Common myeloid progenitor, CD34-positive (primary cell): Measurements from ENCODE around the gene B3GLCT.
"Not testable (repeated sequence)": the region's sequence is repeated elsewhere in the genome, so short reads cannot be mapped to it uniquely, and the experiment has no call there.

Experiments
- CTCF ChIA-PET: fragments of 350-600 bp; sonication (Branson Sonifier 250); formaldehyde crosslinking; loops from one replicate; lab custom pipeline; 2021; ENCODE audit warnings: antibody characterized with exemption; lab: Charles Lee
- POLR2A ChIA-PET: fragments of 350-600 bp; sonication (Branson Sonifier 250); formaldehyde crosslinking; loops from one replicate; lab custom pipeline; 2021; ENCODE audit warnings: antibody characterized with exemption; lab: Charles Lee
- DNase-seq, 3 donors: peaks; one replicate each; pipeline versions ENCODE4 v3.0.0 to v3.0.0-alpha.2; 2013
- H3K27ac ChIP-seq, 2 experiments: 1 replicate in 1 of 2; 2 replicates in 1 of 2; pipeline ENCODE4 v1.7.0; 2013; ENCODE audit warnings: inconsistent platforms in 2 of 2, low read length in 2 of 2, mild to moderate bottlenecking in 2 of 2, low read depth in 1 of 2, moderate library complexity in 1 of 2; ENCODE audit not compliant: severe bottlenecking in 2 of 2, insufficient read depth in 1 of 2, poor library complexity in 1 of 2
- H3K27me3 ChIP-seq, 5 experiments: replicated peaks in 2 of 5; 1 replicate in 3 of 5; 2 replicates in 2 of 5; pipeline versions ENCODE4 v1.6.1 to v1.7.0; 2013; ENCODE audit warnings: low read length in 4 of 5, mild to moderate bottlenecking in 2 of 5, moderate library complexity in 2 of 5, inconsistent platforms in 1 of 5; ENCODE audit not compliant: insufficient read depth in 5 of 5, control insufficient read depth in 4 of 5
- H3K36me3 ChIP-seq, 4 experiments: 1 replicate in 2 of 4; 2 replicates in 2 of 4; pipeline versions ENCODE4 v1.6.1 to v1.7.0; 2013; ENCODE audit warnings: low read length in 3 of 4, control low read depth in 1 of 4, mild to moderate bottlenecking in 1 of 4; ENCODE audit not compliant: control insufficient read depth in 4 of 4, insufficient read depth in 4 of 4
- H3K4me1 ChIP-seq, 4 experiments: 1 replicate in 3 of 4; 2 replicates in 1 of 4; pipeline versions ENCODE4 v1.6.1 to v1.7.1; 2013; ENCODE audit warnings: low read length in 3 of 4, mild to moderate bottlenecking in 3 of 4, control low read depth in 1 of 4, inconsistent platforms in 1 of 4, moderate library complexity in 1 of 4; ENCODE audit not compliant: control insufficient read depth in 4 of 4, insufficient read depth in 4 of 4; ENCODE audit errors: control extremely low read depth in 1 of 4
- H3K4me3 ChIP-seq, 7 experiments: 1 replicate in 4 of 7; 2 replicates in 3 of 7; pipeline versions ENCODE4 v1.5.1 to v1.7.0; 2013; ENCODE audit warnings: mild to moderate bottlenecking in 7 of 7, low read length in 6 of 7, moderate library complexity in 6 of 7, inconsistent platforms in 2 of 7, low read depth in 2 of 7, control low read depth in 1 of 7; ENCODE audit not compliant: insufficient read depth in 4 of 7, control insufficient read depth in 1 of 7; ENCODE audit errors: extremely low read depth in 1 of 7
- H3K9me3 ChIP-seq, 5 experiments: 1 replicate in 4 of 5; 2 replicates in 1 of 5; pipeline versions ENCODE4 v1.6.1 to v1.7.1; 2013; ENCODE audit warnings: low read length in 4 of 5, mild to moderate bottlenecking in 2 of 5, inconsistent platforms in 1 of 5, low read depth in 1 of 5, moderate library complexity in 1 of 5; ENCODE audit not compliant: control insufficient read depth in 4 of 5, insufficient read depth in 2 of 5; ENCODE audit errors: control extremely low read depth in 1 of 5
- WGBS: methylation state at CpG from one replicate; pipeline ENCODE4 v1.1.5; 2013; ENCODE audit not compliant: insufficient coverage; 5-methylcytosine and 5-hydroxymethylcytosine counted together

Gene B3GLCT

DNA sequence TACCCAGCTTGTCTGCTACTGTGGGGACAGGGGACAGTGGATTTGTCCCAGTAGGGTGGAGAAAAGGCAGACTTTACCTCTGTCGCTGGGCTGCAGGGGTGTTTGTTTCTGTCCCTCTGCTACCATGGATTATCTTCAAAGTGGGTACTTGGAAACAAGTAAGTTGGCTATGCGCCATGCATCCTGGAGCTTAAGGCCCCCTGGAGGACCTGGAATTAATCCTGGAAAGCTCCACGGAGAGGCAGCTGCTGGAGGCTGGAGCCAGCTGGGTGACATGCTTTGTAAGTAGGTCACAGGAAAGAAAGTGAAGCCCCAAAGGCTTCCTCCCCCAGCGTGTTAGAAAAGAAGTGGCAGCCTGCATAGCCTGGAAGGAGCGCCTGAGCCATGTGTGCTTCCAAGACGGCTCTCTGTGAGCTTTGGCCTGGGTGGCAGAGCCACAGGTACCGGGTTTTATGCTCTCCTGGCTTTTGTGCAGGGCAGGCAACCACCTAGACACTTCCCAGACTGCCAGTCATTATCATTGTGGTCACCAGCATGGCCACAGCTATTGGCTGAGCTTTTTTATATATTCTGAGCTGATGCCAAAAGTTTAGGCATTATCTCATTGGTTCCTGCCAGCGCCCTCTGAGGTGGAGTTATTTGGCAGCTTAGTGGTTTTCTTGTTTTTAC is 9.5 kb downstream of the B3GLCT start:
- Histone ChIP-seq H3K9me3 (no peaks in the 10 kb centered on the region), H3K27me3 (no peaks in the 10 kb centered on the region), H3K36me3 (no peaks in the 10 kb centered on the region), H3K27ac (no peak overlapping the region), H3K4me1 (peaks cover 0 to 30% (median 13%) of the 10 kb centered on the region in 4 experiments), H3K4me3 (peak overlapping the region in 2 of 7 experiments; percentile 34 to 46)
- 34% methylated on average over 5 of the region's 8 CpGs for WGBS
- DNase-seq: peak; percentile 36 to 77 (median 70)
- POLR2A ChIA-PET: no interaction called here
- CTCF ChIA-PET: interaction anchor here (1.1 to 1.6 kb wide), 3 partner anchors 9 to 16 kb away, joined by 3 to 9 read pairs (median 3); partner anchors contain the start of gene B3GLCT

DNA sequence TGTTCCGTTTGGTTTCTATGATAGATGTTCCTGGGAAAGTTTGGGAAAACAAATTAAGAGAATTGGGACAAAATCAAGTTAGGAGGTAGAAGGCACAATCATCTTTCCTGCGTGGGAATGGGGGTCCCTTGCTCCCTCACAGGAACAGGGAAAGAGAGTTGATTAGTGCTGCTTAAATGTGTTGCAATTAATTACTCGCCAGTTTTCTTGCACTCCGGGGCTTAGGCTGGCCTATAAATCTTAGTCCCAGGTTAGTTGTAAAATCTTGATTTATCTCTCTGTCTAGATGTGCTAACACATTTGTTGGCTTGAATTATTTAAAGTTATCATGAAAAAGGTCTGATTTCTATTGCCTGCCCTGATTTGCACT is 10.1 kb downstream of the B3GLCT start:
- DNase-seq: peak in 2 of 3 donors; percentile 15 to 33
- peaks cover 0 to 25% (median 13%) of the 10 kb centered on the region in 4 experiments for H3K4me1 ChIP-seq
- POLR2A ChIA-PET: no interaction called here
- CTCF ChIA-PET: interaction anchor here (1.3 kb wide), 1 partner anchor 9 kb away, joined by 9 read pairs; the partner anchor contains the start of gene B3GLCT
- peak overlapping the region in 2 of 7 experiments; percentile 34 to 46 for H3K4me3 ChIP-seq
- H3K27me3 ChIP-seq: no peaks in the 10 kb centered on the region
- H3K9me3 ChIP-seq: no peaks in the 10 kb centered on the region
- no peak overlapping the region for H3K27ac ChIP-seq
- WGBS: 17% methylated on average over 3 of the region's 4 CpGs
- no peaks in the 10 kb centered on the region for H3K36me3 ChIP-seq

DNA sequence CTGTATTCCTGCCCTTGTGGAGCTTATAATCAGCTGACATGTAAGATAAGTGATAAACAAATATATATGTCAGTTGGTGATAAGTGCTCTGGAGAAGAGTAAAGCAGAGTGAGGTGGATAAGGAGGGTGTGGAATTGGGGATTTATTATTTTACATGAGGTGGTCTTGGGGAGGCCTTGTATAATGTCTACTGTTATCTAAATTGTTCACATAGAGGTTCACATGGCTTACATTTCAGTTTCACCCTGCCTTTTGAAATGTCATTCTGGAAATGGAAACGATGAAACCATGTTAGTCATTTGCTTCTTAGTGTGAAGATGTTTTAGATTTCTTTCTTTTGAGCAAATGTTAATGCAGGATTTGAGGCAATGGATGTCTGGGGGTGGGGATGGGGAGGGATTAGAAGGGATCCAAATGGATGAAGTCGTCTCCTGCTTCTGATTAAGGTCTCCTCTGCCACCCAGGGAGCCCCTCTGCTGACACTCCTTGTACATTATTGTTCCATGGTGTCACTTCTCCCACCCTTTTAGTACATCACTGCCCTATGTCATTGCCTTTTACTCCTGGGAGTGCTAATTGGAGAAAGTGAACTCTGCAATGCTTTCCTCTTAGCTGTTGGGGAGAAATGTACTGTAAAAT is 14.0 kb downstream of the B3GLCT start:
- H3K36me3 ChIP-seq: no peaks in the 10 kb centered on the region
- H3K4me3 ChIP-seq: no peak overlapping the region
- peaks cover 0 to 2% (median 0%) of the 10 kb centered on the region in 5 experiments for H3K9me3 ChIP-seq
- peaks cover 0 to 19% (median 10%) of the 10 kb centered on the region in 4 experiments for H3K4me1 ChIP-seq
- ChIA-PET CTCF (interaction anchor here (1.3 to 1.9 kb wide), 2 partner anchors 14 to 22 kb away, joined by 4 to 5 read pairs; partner anchors contain the start of gene B3GLCT), POLR2A (no interaction called here)
- 100% methylated on average over 2 of the region's 2 CpGs for WGBS
- no peak for DNase-seq
- no peak overlapping the region for H3K27ac ChIP-seq
- H3K27me3 ChIP-seq: no peaks in the 10 kb centered on the region

DNA sequence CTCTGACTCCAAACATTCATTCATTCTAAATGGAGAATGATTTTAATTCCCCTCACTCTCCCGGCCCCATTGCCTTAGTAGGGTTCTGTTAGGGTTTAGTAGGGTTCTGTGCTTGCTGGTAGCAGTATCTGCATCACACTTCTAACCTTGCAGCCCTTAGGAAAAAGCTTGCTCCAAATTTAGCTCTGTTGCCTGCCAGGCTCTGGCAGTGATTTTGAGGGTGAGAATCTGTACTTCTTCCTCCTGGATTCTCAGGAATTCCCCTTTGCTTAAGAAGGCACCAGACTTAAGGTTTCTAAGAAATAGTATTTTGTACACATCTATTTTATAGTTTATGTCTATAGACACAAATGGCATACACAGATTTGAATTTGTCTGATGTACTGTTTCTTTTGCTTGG is 14.7 kb downstream of the B3GLCT start:
- Histone ChIP-seq H3K4me1 (peaks cover 0 to 12% (median 5%) of the 10 kb centered on the region in 4 experiments), H3K27me3 (no peaks in the 10 kb centered on the region), H3K4me3 (no peak overlapping the region), H3K27ac (no peak overlapping the region), H3K36me3 (no peaks in the 10 kb centered on the region), H3K9me3 (peaks cover 0 to 2% (median 0%) of the 10 kb centered on the region in 5 experiments)
- CTCF ChIA-PET: no interaction called here
- no peak for DNase-seq
- POLR2A ChIA-PET: no interaction called here
- no CpG with 5 or more reads among the region's 1 CpG for WGBS

DNA sequence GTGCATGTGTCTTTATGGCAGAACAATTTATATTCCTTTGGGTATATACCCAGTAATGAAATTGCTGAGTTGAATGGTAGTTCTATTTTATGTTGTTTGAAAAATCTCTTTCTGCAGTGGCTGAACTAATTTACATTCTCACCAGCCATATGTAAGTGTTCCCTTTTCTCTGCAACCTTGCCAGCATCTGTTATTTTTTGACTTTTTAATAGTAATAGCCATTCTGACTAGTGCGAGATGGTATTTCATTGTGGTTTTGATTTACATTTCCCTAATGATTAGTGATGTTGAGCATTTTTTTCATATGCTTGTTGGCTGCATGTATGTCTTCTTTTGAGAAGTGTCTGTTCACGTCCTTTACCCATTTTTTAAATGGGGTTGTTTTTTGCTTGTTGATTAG is 17.1 kb downstream of the B3GLCT start:
- H3K27ac ChIP-seq, H3K36me3 ChIP-seq, DNase-seq, POLR2A ChIA-PET, H3K4me1 ChIP-seq, H3K27me3 ChIP-seq, H3K4me3 ChIP-seq, H3K9me3 ChIP-seq, CTCF ChIA-PET: not testable (repeated sequence)
- WGBS: 100% methylated on average over 1 of the region's 2 CpGs

DNA sequence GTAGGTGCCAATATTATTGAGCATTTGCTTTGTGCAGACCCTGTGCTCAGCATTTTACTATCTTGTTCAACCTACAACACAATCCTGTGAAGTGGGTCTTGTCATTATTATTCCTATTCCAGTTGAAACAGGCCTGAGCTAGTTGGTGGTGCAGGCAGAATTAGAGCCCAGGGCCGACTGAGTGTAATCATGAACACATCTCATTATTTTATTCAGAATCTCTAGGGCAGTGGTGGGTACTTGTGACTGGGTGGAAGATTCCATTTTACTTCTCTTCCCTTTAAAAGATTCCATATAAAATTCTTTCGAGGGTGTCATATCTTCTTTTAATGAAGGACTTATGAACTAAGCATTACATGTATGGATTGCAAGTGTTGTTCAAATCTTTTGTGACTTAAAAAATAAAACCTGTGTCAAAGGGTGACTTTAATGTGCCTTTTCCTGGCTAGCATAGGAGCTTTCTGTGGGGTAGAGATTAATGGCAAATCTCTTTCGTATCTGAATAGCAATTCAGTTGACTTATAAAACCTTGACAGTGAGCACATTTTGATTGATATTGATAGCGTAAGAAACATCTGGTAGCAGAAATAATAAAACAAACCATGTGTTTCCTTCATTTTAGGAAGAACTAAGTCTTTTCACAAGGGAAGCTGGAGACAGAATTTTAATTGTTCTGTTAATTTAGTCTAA is 20.3 kb downstream of the B3GLCT start:
- Histone ChIP-seq H3K36me3 (no peaks in the 10 kb centered on the region), H3K9me3 (peaks cover 0 to 2% (median 0%) of the 10 kb centered on the region in 5 experiments), H3K27me3 (no peaks in the 10 kb centered on the region), H3K27ac (no peak overlapping the region), H3K4me3 (no peak overlapping the region), H3K4me1 (no peaks in the 10 kb centered on the region)
- WGBS: 60% methylated on average over 1 of the region's 4 CpGs
- POLR2A ChIA-PET: no interaction called here
- no peak for DNase-seq
- CTCF ChIA-PET: interaction anchor here (0.8 to 1.0 kb wide), 3 partner anchors 16 to 22 kb away, joined by 3 to 4 read pairs (median 4); partner anchors contain the start of gene B3GLCT
